ENCODE data around the gene INPP5E.
A peak's percentile ranks its signal among the peaks of the same experiment; 100 is the strongest.

INPP5E gene

DNA sequence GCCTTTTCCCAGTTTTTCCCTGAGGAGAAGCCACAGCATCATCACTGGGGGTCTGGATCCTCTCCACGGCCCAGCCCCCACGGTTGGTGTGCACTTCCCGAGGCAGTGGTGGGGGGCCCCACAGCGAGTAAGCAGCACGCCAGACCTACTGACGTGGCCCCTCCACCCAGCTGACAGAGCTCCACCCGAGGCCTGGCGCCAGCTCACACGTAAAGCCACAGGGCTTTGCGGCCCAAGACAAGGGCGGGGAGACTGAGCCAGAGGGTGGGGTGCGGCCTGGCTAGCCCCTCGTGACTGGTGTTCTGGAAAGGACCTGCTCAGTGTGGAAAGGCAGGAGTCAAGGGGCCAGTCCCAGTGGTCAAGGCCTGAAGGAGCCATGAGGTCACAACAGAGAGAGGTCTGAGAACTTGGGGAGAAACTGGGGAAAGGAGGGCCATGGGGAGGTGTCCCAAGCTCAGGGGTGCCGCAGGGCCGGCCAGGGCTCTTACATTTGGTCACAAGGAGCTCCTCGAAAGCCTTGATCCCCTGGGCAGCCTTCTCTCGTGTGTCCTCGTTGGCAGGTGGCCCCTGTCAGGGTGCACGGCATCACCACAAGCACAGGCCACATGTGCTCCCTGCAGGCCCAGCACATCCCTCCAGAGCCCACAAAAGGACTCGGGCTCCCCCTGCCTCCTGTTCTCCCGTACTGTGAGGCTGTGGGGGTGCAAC is 45.2 kb downstream of the INPP5E start:
- peak; percentile 45 to 48 for DNase-seq
- no peak for TF ChIP-seq GATA1 (IDR thresholded peaks at IDR 0.05; ENCODE audit: low read depth, low read length)

DNA sequence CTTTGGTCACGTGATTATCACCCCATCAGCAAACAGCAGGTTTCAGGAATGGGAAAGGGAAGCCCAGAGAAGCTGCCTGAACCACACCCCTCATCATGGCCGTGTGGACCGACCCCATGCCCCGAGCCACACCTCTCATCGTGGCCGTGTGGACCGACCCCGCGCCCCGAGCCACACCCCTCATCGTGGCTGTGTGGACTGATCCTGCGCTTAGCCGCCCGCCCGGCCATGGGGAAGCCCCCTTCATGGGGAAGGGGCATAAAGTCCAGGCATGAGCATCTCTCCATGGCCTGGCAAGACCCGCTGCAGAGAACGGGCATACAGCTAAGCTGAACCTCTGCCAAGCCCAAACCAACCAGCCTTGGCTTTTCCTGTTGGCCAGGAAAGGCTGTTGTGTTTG is 46.1 kb downstream of the INPP5E start:
- TF ChIP-seq GATA1 (IDR thresholded peaks at IDR 0.05; ENCODE audit: low read depth, low read length), result no peak
- no peak for TF ChIP-seq POLR2A (IDR thresholded peaks at IDR 0.05; ENCODE audit: low read length)
- DNase-seq, result no peak

DNA sequence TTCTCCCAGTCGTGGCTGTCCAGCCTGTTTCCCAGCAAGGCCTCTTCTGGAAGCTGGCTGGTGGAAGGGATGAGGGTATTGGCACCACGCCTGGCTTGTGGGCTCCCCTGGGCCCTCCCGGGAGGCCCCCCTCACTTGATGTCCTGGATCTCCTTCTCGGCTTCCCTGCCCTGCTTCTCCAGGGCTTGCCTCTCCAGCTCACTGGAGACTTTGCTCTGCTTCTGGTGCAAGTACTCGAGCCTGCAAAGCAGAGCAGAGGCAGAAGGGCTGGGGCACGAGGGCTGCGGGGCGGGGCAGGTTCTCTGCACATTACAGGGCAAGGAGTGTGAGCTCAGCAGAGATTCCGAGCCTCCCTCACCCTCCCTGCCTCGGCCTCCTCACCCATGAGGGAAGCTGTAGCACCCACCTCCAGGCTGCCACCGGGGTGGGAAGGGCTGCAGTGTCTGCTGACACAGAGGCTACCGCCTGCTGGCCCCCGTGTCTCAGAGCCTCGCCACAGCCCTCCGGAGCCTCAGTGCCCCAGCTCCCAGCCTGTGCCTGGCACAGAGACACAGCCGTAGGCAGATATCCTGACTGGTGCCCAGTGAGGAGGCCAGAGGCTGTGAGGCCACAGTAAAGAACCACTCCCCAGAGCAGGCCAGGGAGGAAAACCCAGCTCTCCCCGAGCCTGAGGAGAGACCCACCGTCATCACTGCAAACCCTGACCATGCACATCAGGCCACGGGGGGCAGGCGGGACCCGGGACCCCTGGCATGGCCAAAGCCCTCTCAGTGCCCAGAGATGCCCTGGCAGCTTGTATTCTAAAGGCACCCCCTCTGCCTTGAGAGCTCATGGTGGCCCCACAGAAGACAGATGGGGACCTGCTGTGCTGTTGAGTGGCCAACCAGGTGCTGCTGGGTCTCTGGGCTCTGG is 46.9 kb downstream of the INPP5E start:
- no peak for DNase-seq

DNA sequence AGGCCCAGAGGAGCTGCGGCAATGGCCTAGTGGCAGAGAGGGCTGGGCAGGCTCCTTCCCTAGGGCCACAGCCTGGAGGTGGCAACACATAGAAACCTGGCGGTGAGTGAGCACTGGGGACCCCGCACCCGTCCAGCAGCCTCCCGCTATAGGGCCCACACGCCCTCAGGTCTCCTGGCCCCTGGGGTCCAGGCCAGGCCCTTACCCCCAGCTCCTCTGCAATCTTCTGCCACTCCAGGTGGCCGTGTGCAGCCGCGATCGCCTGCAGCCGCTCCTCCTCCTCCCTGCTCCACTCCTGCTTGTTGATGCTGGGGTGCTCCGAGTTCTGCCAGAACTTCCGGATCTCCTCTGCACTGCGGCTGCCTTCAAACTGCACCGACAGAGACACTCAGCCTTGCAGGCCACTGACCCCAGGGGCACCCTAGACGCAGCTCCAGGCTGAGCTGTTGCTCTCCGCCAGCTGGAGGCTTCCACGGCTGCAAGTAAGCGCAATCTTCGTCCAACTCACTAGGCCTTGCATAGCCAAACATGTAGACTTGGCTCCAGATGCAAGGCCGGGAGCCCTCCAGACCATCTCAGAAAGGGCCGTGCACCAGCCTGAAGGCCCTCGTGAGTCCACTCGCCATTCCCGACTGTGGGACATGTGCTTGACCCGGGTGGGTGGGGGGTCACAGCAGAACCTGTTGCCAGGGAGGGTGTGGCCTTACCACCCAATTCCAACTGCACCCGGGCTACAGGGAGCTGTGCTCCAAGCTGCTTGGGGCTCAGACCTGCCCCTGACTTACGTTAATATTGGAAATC is 47.7 kb downstream of the INPP5E start:
- no peak for TF ChIP-seq POLR2A (IDR thresholded peaks at IDR 0.05; ENCODE audit: low read length)
- no peak for TF ChIP-seq GATA1 (IDR thresholded peaks at IDR 0.05; ENCODE audit: low read depth, low read length)
- DNase-seq, result no peak

More for the DNA sequence above, 46.9 kb downstream of the INPP5E start:
- TF ChIP-seq POLR2A (IDR thresholded peaks at IDR 0.05; ENCODE audit: low read length) (no peak), GATA1 (IDR thresholded peaks at IDR 0.05; ENCODE audit: low read depth, low read length) (no peak)

DNA sequence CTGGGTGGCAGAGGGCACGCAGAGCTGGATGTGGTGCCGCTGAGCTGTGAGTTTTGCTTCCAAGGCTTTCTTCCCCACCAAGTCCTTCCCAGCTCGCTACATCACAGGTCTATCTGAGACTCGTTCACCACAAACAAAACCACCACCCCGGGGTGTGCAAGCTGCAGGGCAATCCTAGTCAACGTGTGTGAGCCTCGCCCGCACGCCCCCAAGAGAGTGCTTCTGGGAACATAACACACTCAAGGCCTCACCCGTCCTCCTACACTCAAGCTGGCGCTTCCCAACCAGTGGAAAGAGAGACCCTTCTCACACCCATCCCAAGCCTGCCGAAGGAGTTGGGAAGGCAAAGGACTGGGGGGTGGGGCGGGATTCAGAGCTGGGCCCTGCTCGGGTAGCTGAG is 50.2 kb downstream of the INPP5E start:
- peak in 1 of 2 experiments; percentile 19 for DNase-seq
- TF ChIP-seq POLR2A (IDR thresholded peaks at IDR 0.05; ENCODE audit: low read length) (no peak), GATA1 (IDR thresholded peaks at IDR 0.05; ENCODE audit: low read depth, low read length) (no peak)

DNA sequence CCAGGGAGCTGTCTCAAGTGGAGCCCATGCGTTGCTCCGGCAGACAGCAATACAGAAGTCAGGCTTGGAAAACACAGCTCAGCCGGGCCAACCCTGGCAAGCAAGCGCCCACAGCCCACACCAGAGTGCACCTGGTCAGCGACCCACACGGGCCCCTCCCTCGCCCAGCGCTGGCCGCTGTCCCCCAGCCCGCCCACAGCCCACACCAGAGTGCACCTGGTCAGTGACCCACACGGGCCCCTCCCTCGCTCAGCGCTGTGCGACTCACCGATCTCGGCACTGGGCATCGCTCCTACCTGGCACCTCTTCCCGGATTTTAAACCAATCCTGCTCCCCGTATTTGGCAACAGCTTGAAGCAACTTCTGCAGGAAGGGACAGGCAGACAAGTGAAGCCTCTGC is 52.4 kb downstream of the INPP5E start:
- TF ChIP-seq GATA1 (IDR thresholded peaks at IDR 0.05; ENCODE audit: low read depth, low read length) (no peak), POLR2A (IDR thresholded peaks at IDR 0.05; ENCODE audit: low read length) (no peak)
- DNase-seq, result no peak

DNA sequence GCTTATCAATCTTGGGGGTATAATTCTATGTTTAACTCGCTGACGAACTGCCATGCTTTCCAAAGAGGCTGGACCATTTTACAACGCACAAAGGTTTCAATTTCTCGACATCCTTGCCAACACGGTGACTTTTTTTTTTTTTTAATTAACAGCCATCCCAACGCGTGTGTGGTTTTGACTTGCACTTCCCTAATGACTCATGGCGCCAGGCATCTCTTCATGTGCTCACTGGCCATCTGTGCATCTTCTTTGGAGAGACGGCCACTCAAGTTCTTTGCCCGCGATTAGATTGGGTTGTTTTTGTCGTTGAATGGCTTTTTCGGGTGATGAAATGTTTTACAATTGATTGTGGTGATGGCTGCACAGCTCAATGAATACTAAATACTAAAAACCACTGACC is 53.6 kb downstream of the INPP5E start:
- TF ChIP-seq POLR2A (IDR thresholded peaks at IDR 0.05; ENCODE audit: low read length), result no peak
- no peak for TF ChIP-seq GATA1 (IDR thresholded peaks at IDR 0.05; ENCODE audit: low read depth, low read length)
- DNase-seq, result no peak

DNA sequence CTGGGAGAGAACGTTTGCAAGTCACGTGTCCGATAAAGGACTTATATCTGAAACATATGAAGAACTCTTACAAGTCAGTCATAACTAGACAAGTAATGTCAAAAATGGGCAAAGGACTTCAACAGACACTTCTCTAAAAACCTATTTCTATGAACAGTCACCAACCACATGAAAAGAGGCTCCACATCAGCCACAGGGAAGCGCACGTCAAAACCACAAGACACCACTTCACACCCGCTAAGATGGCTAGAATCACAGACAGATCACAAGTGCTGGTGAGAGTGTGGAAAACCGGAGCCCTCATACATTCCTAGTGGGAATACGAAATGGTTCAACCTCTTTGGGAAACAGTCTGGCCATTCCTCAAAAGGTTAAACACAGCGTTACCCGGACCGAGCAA is 54.6 kb downstream of the INPP5E start:
- TF ChIP-seq POLR2A (IDR thresholded peaks at IDR 0.05; ENCODE audit: low read length) (no peak), GATA1 (IDR thresholded peaks at IDR 0.05; ENCODE audit: low read depth, low read length) (no peak)
- DNase-seq, result no peak

DNA sequence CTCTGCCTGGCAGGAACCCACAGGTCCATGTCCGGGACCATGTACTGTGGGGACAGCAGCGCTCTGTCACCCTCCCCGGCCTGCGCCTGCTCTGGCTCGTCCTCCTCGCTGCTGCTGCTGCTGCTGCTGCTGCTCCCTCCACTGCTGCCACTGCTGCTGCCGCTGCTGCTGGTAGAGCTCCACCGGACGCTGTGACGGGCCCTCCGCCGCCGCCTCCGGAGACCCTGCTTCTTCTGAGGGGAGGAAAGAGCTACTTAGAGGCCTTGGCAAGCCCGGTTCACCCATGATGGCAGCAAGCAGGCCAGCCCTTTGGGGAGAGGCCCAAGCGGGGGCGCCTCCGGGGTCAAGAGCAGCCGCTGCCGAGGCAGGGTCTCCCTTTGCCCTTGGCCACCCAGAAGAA is 56.2 kb downstream of the INPP5E start:
- TF ChIP-seq POLR2A (IDR thresholded peaks at IDR 0.05; ENCODE audit: low read length), result no peak
- no peak for DNase-seq

DNA sequence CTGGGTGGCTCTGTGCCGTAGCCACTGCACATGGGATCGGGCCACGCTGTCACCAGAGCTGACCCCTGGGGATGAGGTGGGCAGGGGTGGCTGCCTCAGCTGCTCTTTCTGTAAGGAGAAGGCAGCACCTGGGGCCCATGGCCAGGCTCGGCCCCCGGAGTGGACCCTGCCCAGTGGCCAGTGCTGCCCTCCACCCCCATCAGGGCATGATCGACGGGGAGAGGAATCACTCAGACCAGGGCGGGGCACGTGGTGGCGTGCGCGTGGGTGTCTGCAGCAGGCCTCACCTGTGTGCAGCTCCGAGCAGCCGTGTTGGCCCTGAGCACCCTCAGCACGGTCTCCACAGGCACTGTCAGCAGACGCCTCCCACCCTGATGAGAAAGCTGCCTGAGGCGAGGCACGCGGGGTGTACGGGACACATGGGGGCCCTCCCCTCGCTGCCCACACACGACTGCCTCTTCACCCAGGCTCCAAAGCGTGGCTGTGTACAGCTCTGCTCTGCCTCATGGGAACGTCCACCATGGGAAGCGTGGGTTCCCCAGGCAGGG is 57.6 kb downstream of the INPP5E start:
- TF ChIP-seq POLR2A (IDR thresholded peaks at IDR 0.05; ENCODE audit: low read length) (no peak), GATA1 (IDR thresholded peaks at IDR 0.05; ENCODE audit: low read depth, low read length) (no peak)
- DNase-seq, result no peak

DNA sequence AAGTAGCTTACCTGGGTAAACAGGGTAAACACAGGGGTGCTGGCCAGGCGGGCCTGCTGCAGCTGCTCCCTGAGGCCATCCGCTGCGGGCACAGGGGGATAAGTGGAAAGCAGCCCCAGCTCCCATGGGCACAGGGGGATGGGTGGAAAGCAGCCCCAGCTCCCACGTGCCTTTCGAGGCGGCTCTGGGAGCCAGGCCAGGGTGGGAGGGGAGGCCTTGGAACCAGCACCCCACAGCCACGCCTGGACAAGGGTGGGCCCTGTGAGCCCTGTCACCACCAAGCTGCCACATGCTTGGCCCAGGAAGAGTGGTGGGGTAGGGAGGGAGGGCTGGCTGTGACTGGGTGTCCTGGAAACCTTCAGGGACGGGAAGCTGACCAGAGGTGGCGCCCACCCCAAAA is 58.3 kb downstream of the INPP5E start:
- TF ChIP-seq POLR2A (IDR thresholded peaks at IDR 0.05; ENCODE audit: low read length) (no peak), GATA1 (IDR thresholded peaks at IDR 0.05; ENCODE audit: low read depth, low read length) (no peak)
- no peak for DNase-seq

DNA sequence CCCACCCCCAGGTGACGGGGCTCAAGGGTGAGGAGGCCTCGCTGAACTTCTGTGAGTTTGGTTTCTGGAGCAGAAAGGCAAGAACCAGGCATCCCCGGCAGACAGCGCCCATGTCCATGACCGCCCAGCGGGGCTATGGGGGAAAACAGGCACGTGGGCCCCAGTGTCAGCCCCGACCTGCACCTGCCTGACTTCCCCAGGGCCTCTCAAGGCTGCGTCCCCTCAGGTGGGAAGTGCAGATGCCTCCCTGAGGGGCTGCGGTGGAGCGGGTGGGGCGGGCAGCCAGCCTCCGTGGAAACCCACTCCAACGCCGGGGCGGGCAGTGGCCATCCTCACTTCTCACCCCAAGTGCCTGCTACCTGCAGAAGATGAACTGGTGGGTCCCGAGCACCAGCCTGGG is 59.3 kb downstream of the INPP5E start:
- no peak for TF ChIP-seq GATA1 (IDR thresholded peaks at IDR 0.05; ENCODE audit: low read depth, low read length)
- TF ChIP-seq POLR2A (IDR thresholded peaks at IDR 0.05; ENCODE audit: low read length), result no peak
- DNase-seq, result no peak

DNA sequence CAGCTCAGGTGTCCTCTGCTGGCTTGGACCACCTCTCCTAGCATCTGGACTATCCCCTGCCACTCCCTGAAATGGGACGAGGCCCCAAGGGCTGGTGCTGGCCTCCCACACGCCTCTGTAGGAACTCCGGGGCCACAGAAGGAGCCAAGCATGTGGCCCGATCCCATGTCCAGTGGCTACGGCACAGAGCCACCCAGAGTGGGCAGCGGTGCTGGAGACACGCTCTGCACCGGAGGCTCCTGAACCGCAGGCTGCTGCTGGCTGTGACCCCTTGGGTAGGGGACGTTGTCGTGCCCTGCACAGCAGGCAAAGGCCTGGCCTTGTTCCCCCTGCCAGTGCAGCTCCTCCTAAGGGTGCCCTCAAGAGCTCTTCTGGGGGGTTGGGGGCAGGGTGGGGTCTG is 59.8 kb downstream of the INPP5E start:
- TF ChIP-seq POLR2A (IDR thresholded peaks at IDR 0.05; ENCODE audit: low read length), result no peak
- TF ChIP-seq GATA1 (IDR thresholded peaks at IDR 0.05; ENCODE audit: low read depth, low read length), result no peak

DNA sequence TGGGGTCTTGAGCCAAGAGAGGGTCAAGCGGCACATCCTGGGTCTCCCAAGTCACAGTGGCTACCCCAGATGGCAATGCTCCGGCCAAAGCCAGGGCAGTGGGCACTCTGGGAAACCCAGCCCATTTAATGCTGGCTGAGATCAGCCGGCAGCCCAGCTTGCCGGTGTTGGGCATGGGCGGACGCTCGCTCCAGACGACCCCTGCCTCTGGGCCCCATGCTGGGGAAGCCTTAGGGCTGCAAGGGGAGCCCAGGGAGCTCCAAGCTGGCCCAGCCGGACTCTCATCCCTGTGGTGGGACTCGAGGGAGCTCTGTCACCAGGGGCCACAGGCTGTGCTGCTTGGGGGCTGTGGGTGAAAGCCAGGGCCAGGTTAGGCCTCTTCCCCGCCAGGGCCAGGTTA is 60.2 kb downstream of the INPP5E start:
- DNase-seq, result no peak
- TF ChIP-seq GATA1 (IDR thresholded peaks at IDR 0.05; ENCODE audit: low read depth, low read length), result no peak
- TF ChIP-seq POLR2A (IDR thresholded peaks at IDR 0.05; ENCODE audit: low read length), result no peak

More for the DNA sequence above, 59.8 kb downstream of the INPP5E start:
- DNase-seq, result no peak

All from erythroblast (primary cell).